H9 (cell line): ENCODE results near the gene PLAAT3. TPM values are rescaled to one million over a fixed set of nuclear protein-coding genes. Genes with fewer than 3 reads are reported as not detected.

ENCODE experiments used
- DNase-seq: peaks from one replicate; pipeline ENCODE4 v3.0.0-alpha.2; 2017
- H2AFZ ChIP-seq: one replicate; pipeline ENCODE4 v1.6.1; 2013; ENCODE audit warnings: mild to moderate bottlenecking, low read length, control low read depth, moderate library complexity
- H2AK5ac ChIP-seq: 2 replicates; pipeline ENCODE4 v1.6.1; 2013; ENCODE audit warnings: low read length, control low read depth, mixed read lengths; ENCODE audit not compliant: insufficient read length
- H2BK120ac ChIP-seq: one replicate; pipeline ENCODE4 v1.6.1; 2013; ENCODE audit warnings: low read depth, mild to moderate bottlenecking, low read length, control low read depth, inconsistent platforms; ENCODE audit not compliant: poor library complexity, severe bottlenecking
- H2BK12ac ChIP-seq: 2 replicates; pipeline ENCODE4 v1.6.1; 2013; ENCODE audit warnings: low read length, control low read depth, mixed read lengths, low read depth; ENCODE audit not compliant: insufficient read length
- H2BK15ac ChIP-seq: 2 replicates; pipeline ENCODE4 v1.6.1; 2013; ENCODE audit warnings: low read depth, low read length, control low read depth
- H2BK20ac ChIP-seq: one replicate; pipeline ENCODE4 v1.6.1; 2013; ENCODE audit warnings: low read depth, mild to moderate bottlenecking, low read length, control low read depth, inconsistent platforms; ENCODE audit not compliant: poor library complexity, severe bottlenecking
- H2BK5ac ChIP-seq: 2 replicates; pipeline ENCODE4 v1.6.1; 2013; ENCODE audit warnings: low read length, control low read depth, mixed read lengths; ENCODE audit not compliant: insufficient read length
- H3K14ac ChIP-seq: 2 replicates; pipeline ENCODE4 v1.6.1; 2013; ENCODE audit warnings: low read length, control low read depth; ENCODE audit not compliant: insufficient read depth
- H3K18ac ChIP-seq: 2 replicates; pipeline ENCODE4 v1.6.1; 2013; ENCODE audit warnings: low read depth, mild to moderate bottlenecking, mixed read lengths, low read length, control low read depth; ENCODE audit not compliant: insufficient read length
- H3K23ac ChIP-seq: 2 replicates; pipeline ENCODE4 v1.6.1; 2013; ENCODE audit warnings: low read length, control low read depth, mixed read lengths, low read depth; ENCODE audit not compliant: insufficient read length
- H3K23me2 ChIP-seq: 2 replicates; pipeline ENCODE4 v1.6.1; 2013; ENCODE audit warnings: low read depth, mild to moderate bottlenecking, mixed read lengths, low read length, control low read depth; ENCODE audit not compliant: insufficient read length, poor library complexity, severe bottlenecking
- H3K27ac ChIP-seq: 2 replicates; pipeline ENCODE4 v1.5.1; 2013; ENCODE audit warnings: low read length, control low read depth, mixed read lengths, low read depth; ENCODE audit not compliant: insufficient read length
- H3K27me3 ChIP-seq: 2 replicates; pipeline ENCODE4 v1.6.1; 2013; ENCODE audit warnings: low read length, control low read depth, inconsistent platforms; ENCODE audit not compliant: insufficient read depth
- H3K4ac ChIP-seq: 2 replicates; pipeline ENCODE4 v1.6.1; 2013; ENCODE audit warnings: low read depth, mild to moderate bottlenecking, control low read depth, inconsistent platforms, low read length, moderate library complexity
- H3K4me1 ChIP-seq: 2 replicates; pipeline ENCODE4 v1.6.1; 2013; ENCODE audit warnings: low read length, control low read depth, inconsistent platforms; ENCODE audit not compliant: insufficient read depth
- H3K4me2 ChIP-seq: 2 replicates; pipeline ENCODE4 v1.6.1; 2013; ENCODE audit warnings: low read length, control low read depth, mixed read lengths; ENCODE audit not compliant: insufficient read length, insufficient read depth
- H3K56ac ChIP-seq: 2 replicates; pipeline ENCODE4 v1.6.1; 2013; ENCODE audit warnings: low read depth, mild to moderate bottlenecking, mixed read lengths, low read length, control low read depth; ENCODE audit not compliant: insufficient read length
- H3K79me1 ChIP-seq: 2 replicates; pipeline ENCODE4 v1.6.1; 2013; ENCODE audit warnings: low read depth, mild to moderate bottlenecking, moderate library complexity, low read length, control low read depth, inconsistent platforms; ENCODE audit not compliant: insufficient read depth, poor library complexity, severe bottlenecking
- H3K79me2 ChIP-seq: 2 replicates; pipeline ENCODE4 v1.6.1; 2013; ENCODE audit warnings: low read length, control low read depth, inconsistent platforms; ENCODE audit not compliant: insufficient read depth
- H3K9ac ChIP-seq: 2 replicates; pipeline ENCODE4 v1.6.1; 2013; ENCODE audit warnings: low read length, control low read depth, mixed read lengths; ENCODE audit not compliant: insufficient read length; ENCODE audit errors: extremely low read depth
- H3K9me3 ChIP-seq: one replicate; pipeline ENCODE4 v1.6.1; 2013; ENCODE audit warnings: low read depth, low read length, inconsistent platforms; ENCODE audit not compliant: control insufficient read depth
- H3T11ph ChIP-seq: one replicate; pipeline ENCODE4 v1.6.1; 2013; ENCODE audit warnings: mild to moderate bottlenecking, low read length, control low read depth, inconsistent platforms
- H4K20me1 ChIP-seq: one replicate; pipeline ENCODE4 v1.6.1; 2013; ENCODE audit not compliant: control insufficient read depth, insufficient read length, insufficient read depth
- H4K5ac ChIP-seq: 2 replicates; pipeline ENCODE4 v1.6.1; 2013; ENCODE audit warnings: low read depth, mild to moderate bottlenecking, mixed read lengths, low read length, control low read depth; ENCODE audit not compliant: insufficient read length
- H4K8ac ChIP-seq: replicated peaks from 2 replicates; pipeline ENCODE4 v1.6.1; 2013; ENCODE audit warnings: low read length, control low read depth, mixed read lengths, low read depth; ENCODE audit not compliant: insufficient read length
- H4K91ac ChIP-seq: 2 replicates; pipeline ENCODE4 v1.6.1; 2013; ENCODE audit warnings: low read depth, mild to moderate bottlenecking, moderate library complexity, mixed read lengths, low read length, control low read depth; ENCODE audit not compliant: insufficient read length
- H3K27ac Mint-ChIP-seq, 3 experiments: 2 replicates in 2 of 3; 3 replicates in 1 of 3; pipeline ENCODE4 v1.8.0; 2020 to 2021; ENCODE audit warnings: mixed read lengths in 3 of 3, mild to moderate bottlenecking in 1 of 3, moderate library complexity in 1 of 3
- H3K27me3 Mint-ChIP-seq: 2 replicates; pipeline ENCODE4 v1.8.0; 2021; ENCODE audit warnings: low read depth, mild to moderate bottlenecking, moderate library complexity, mixed read lengths
- H3K36me3 Mint-ChIP-seq, 3 experiments: 2 replicates in 2 of 3; 3 replicates in 1 of 3; pipeline ENCODE4 v1.8.0; 2020 to 2021; ENCODE audit warnings: low read depth in 3 of 3, mixed read lengths in 3 of 3; ENCODE audit not compliant: insufficient read depth in 1 of 3
- H3K4me1 Mint-ChIP-seq, 2 experiments: 2 replicates each; pipeline ENCODE4 v1.8.0; 2020; ENCODE audit warnings: mixed read lengths in 2 of 2
- H3K4me3 Mint-ChIP-seq, 2 experiments: 2 replicates in 1 of 2; 3 replicates in 1 of 2; pipeline ENCODE4 v1.8.0; 2020 to 2021; ENCODE audit warnings: mild to moderate bottlenecking in 2 of 2, mixed read lengths in 2 of 2, moderate library complexity in 1 of 2
- H3K9me3 Mint-ChIP-seq, 2 experiments: 2 replicates in 1 of 2; 3 replicates in 1 of 2; pipeline ENCODE4 v1.8.0; 2020; ENCODE audit warnings: mild to moderate bottlenecking in 2 of 2, mixed read lengths in 2 of 2, moderate library complexity in 1 of 2
- CTCF ChIP-seq: fragments of 200-600 bp; sonication (generic); conservative IDR thresholded peaks from 3 replicates; pipeline ENCODE4 v1.8.0; 2021; ENCODE audit warnings: antibody characterized with exemption, mild to moderate bottlenecking
- WGBS: extraction: QIAGEN DNeasy Blood & Tissue Kit; methylation state at CpG from one replicate; pipeline ENCODE4 v1.1.7; 2013; ENCODE audit warnings: missing lambda C conversion rate, low lambda C conversion rate, mixed read lengths; ENCODE audit not compliant: insufficient read length; ENCODE audit errors: extremely low coverage; 5-methylcytosine and 5-hydroxymethylcytosine counted together
- total RNA-seq: library from RNA; stranded (reverse); gene quantifications from 2 replicates; pipeline ENCODE4 v1.2.1, GENCODE V29; 2021

Gene PLAAT3
- total RNA-seq, 1 experiment from 2014 or later = 188 TPM

DNA sequence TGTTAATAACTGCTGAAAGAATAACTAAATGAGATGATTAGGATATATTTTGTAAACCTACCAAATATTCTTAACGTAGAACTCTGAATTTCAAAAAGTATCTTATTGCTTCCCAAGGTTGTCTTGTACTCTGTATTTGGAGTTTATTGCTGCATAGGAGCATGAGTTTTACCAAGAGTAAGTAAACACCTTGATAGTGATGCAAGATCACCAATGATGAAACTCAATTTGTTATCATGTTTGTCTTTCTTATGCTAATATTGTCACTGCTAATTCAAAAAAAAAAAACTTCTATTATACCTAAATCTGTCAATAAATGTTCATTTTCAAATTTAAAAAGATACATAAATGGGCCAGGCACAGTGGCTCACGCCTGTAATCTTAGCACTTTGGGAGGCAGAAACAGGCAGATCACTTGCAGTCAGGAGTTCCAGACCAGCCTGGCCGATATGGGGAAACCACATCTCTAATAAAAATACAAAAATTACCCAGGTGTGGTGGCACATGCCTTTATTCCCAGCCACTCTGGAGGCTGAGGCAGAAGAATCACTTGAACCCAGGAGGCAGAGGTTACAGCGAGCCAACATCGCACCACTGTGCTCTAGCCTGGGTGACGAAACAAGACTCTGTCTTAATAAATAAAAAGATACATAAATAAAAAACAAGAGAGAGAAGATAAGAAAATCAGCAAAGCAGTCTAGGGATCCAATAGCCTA, 27.6 kb downstream of the PLAAT3 start:
- H3K4me2 ChIP-seq = no peak overlapping the region
- no peak overlapping the region for H2BK5ac ChIP-seq
- no peak overlapping the region for H2BK15ac ChIP-seq
- H3K79me2 ChIP-seq = no peaks in the 10 kb centered on the region
- peaks cover 2 to 21% of the 10 kb centered on the region in 2 experiments for H3K4me1 Mint-ChIP-seq
- H4K5ac ChIP-seq = no peak overlapping the region
- no peaks in the 10 kb centered on the region for H4K20me1 ChIP-seq
- no peaks in the 10 kb centered on the region for H3K79me1 ChIP-seq
- no peak overlapping the region for H2BK20ac ChIP-seq
- no peak overlapping the region for H3K23ac ChIP-seq
- H3K9me3 Mint-ChIP-seq = peaks cover 15 to 16% of the 10 kb centered on the region in 2 experiments
- H2AFZ ChIP-seq = no peak overlapping the region
- peaks cover 27 to 94% (median 89%) of the 10 kb centered on the region in 3 experiments for H3K36me3 Mint-ChIP-seq
- H4K91ac ChIP-seq = no peak overlapping the region
- no peaks in the 10 kb centered on the region for H3K23me2 ChIP-seq
- no peak overlapping the region for H2AK5ac ChIP-seq
- no peak overlapping the region for H4K8ac ChIP-seq
- no peak overlapping the region for H3K14ac ChIP-seq
- no peaks in the 10 kb centered on the region; the same call in 1 of the 2 replicates for H3K4me1 ChIP-seq
- H3K27ac ChIP-seq = no peak overlapping the region
- WGBS = no CpG with 5 or more reads among the region's 6 CpGs
- H3T11ph ChIP-seq = no peak overlapping the region
- H3K27ac Mint-ChIP-seq = peak overlapping the region in 1 of 3 experiments; percentile 57; a peak in 1 of 7 replicates
- no peaks in the 10 kb centered on the region for H3K27me3 ChIP-seq
- H3K56ac ChIP-seq = no peak overlapping the region
- H3K4me3 Mint-ChIP-seq = no peak overlapping the region
- DNase-seq = no peak
- peaks cover 15% of the 10 kb centered on the region for H3K9me3 ChIP-seq
- no peaks in the 10 kb centered on the region; the same call in 1 of the 2 replicates for H3K27me3 Mint-ChIP-seq
- TF ChIP-seq CTCF = no peak
- H3K9ac ChIP-seq = no peak overlapping the region
- H3K4ac ChIP-seq = no peak overlapping the region
- H2BK120ac ChIP-seq = no peak overlapping the region
- H3K18ac ChIP-seq = no peak overlapping the region
- no peak overlapping the region for H2BK12ac ChIP-seq
